C1 segment of cervical spinal cord (tissue), 14 donors: ENCODE measurements around the gene PRM2.

Experiments used
- DNase-seq, 14 donors: peaks; one replicate each; lab custom pipeline; 2025; lab: John Stamatoyannopoulos, UW

Gene PRM2

GRCh38 chr16:11229906-11230305 is 46.4 kb downstream of the PRM2 start:
- peak in 1 of 14 donors; percentile 81 for DNase-seq

GRCh38 chr16:11229432-11229831 is 46.8 kb downstream of the PRM2 start:
- no peak for DNase-seq

- DNase-seq, result no peak
Observed at GRCh38 chr16:11225677-11226549, 50.4 kb downstream of the PRM2 start.
